Hematopoietic multipotent progenitor cell treated with erythropoietin and hydrocortisone succinate and interleukin-3 and kit ligand, for 17 days (in vitro differentiated cells): ENCODE data around the gene PHLDA1.
"Not testable (repeated sequence)": the region's sequence is repeated elsewhere in the genome, so short reads cannot be mapped to it uniquely, and the experiment has no call there.

Experiments
- DNase-seq: peaks from one replicate; pipeline ENCODE4 v3.0.0-alpha.2; 2015; ENCODE audit warnings: low spot score

The PHLDA1 gene

GRCh38 chr12:76018111-76018510 is 13.5 kb downstream of the PHLDA1 start:
- DNase-seq: no peak

GRCh38 chr12:76014007-76014406 is 17.6 kb downstream of the PHLDA1 start:
- no peak for DNase-seq

- no peak for DNase-seq
Measured at GRCh38 chr12:76013603-76014002, 18.0 kb downstream of the PHLDA1 start.

- DNase-seq: no peak
Measured at GRCh38 chr12:76012644-76013043, 18.9 kb downstream of the PHLDA1 start.

GRCh38 chr12:76010732-76011458 is 20.7 kb downstream of the PHLDA1 start:
- no peak for DNase-seq

GRCh38 chr12:76008428-76008827 is 23.1 kb downstream of the PHLDA1 start:
- no peak for DNase-seq

- no peak for DNase-seq
Measured at GRCh38 chr12:76007640-76008039, 23.9 kb downstream of the PHLDA1 start.

GRCh38 chr12:76006028-76006925 is 25.3 kb downstream of the PHLDA1 start:
- no peak for DNase-seq

- no peak for DNase-seq
Measured at GRCh38 chr12:76003355-76003638, 28.3 kb downstream of the PHLDA1 start.

- DNase-seq: no peak
Measured at GRCh38 chr12:76002598-76003354, 28.8 kb downstream of the PHLDA1 start.

- DNase-seq: no peak
Measured at GRCh38 chr12:75998292-75999063, 33.1 kb downstream of the PHLDA1 start.

- no peak for DNase-seq
Measured at GRCh38 chr12:75997658-75998057, 33.9 kb downstream of the PHLDA1 start.

- no peak for DNase-seq
Measured at GRCh38 chr12:75996861-75997447, 34.6 kb downstream of the PHLDA1 start.

GRCh38 chr12:75995691-75996090 is 35.9 kb downstream of the PHLDA1 start:
- no peak for DNase-seq

- DNase-seq: no peak
Measured at GRCh38 chr12:75994069-75994740, 37.4 kb downstream of the PHLDA1 start.

GRCh38 chr12:75991753-75992152 is 39.8 kb downstream of the PHLDA1 start:
- no peak for DNase-seq

- no peak for DNase-seq
Measured at GRCh38 chr12:75990189-75990912, 41.2 kb downstream of the PHLDA1 start.

GRCh38 chr12:75987709-75988108 is 43.9 kb downstream of the PHLDA1 start:
- not testable (repeated sequence) for DNase-seq

GRCh38 chr12:75986001-75986746 is 45.4 kb downstream of the PHLDA1 start:
- no peak for DNase-seq

- no peak for DNase-seq
Measured at GRCh38 chr12:75985566-75985965, 46.0 kb downstream of the PHLDA1 start.
